ENCODE results near the gene APOBEC3G. TPM values are rescaled to one million over a fixed set of nuclear protein-coding genes. Genes with fewer than 3 reads are reported as not detected.
A peak's percentile ranks its signal among the peaks of the same experiment; 100 is the strongest.

The APOBEC3G gene
- total and polyA plus RNA-seq, 10 of the 15 experiments (the other 5 are each of a cell fraction or from before 2014, with no cell fraction given) = 103 to 232 (median 152) TPM

GRCh38 chr22:39117585-39118191, 40.6 kb downstream of the APOBEC3G start:
- BruUV-seq (replicated peaks) = no TSS peak
- H3K4me2 ChIP-seq (ENCODE audit: control insufficient read depth, insufficient read depth) = peak overlapping the region; percentile 91
- in situ Hi-C loops (cut with MboI) (loop anchor here (5.0 kb wide), 2 partner anchors 110 to 245 kb away; partner anchors contain the start of gene CBX6), intact Hi-C loops (cut with micrococcal nuclease; ENCODE audit: unreplicated experiment) (loop anchor here (2.0 to 5.0 kb wide), 4 partner anchors 51 to 245 kb away; partner anchors contain the start of genes APOBEC3C and CBX6)
- ChIA-PET RAD21 (ENCODE audit: unreplicated experiment) (interaction anchor here (0.6 to 2.7 kb wide), 10 partner anchors 17 to 177 kb away, joined by 3 to 16 read pairs (median 4); partner anchors contain the start of genes APOBEC3C and APOBEC3D), CTCF (interaction anchor here (0.9 to 2.7 kb wide), 17 partner anchors 19 to 349 kb away, joined by 3 to 26 read pairs (median 4); partner anchors contain the start of genes APOBEC3B, APOBEC3D and APOBEC3H), SMC1A (ENCODE audit: uncharacterized antibody, unreplicated experiment) (interaction anchor here (1.0 to 4.1 kb wide), 10 partner anchors 11 to 248 kb away, joined by 4 to 26 read pairs (median 5); no protein-coding TSS in a partner anchor), POLR2A (interaction anchor here (0.6 to 1.9 kb wide), 9 partner anchors 17 to 443 kb away, joined by 3 to 9 read pairs (median 5); no protein-coding TSS in a partner anchor)
- no peaks in the 10 kb centered on the region for H3K79me2 ChIP-seq (ENCODE audit: control insufficient read depth, insufficient read depth, low read length)
- ATAC-seq (peak; percentile 75), FAIRE-seq (peak; percentile 80), DNase-seq (ENCODE audit: low read depth, low spot score) (peak; percentile 81)
- H3K27me3 ChIP-seq (replicated peaks in 1 of 2; ENCODE audit: control insufficient read depth in 2 of 2, insufficient read depth in 2 of 2, low read length in 1 of 2) = no peaks in the 10 kb centered on the region
- no peaks in the 10 kb centered on the region for H3K36me3 ChIP-seq (ENCODE audit: control insufficient read depth in 2 of 2, insufficient read depth in 2 of 2, low read length in 1 of 2)
- peak overlapping the region; percentile 96 for H3K27ac ChIP-seq (ENCODE audit: control insufficient read depth, insufficient read depth)
- H3K9ac ChIP-seq (ENCODE audit: control insufficient read depth, insufficient read depth, low read length) = peak overlapping the region; percentile 72
- no peak overlapping the region for H3K4me3 ChIP-seq
- H4K20me1 ChIP-seq (ENCODE audit: control insufficient read depth, insufficient read depth) = no peaks in the 10 kb centered on the region
- H3K9me3 ChIP-seq (replicated peaks; ENCODE audit: control insufficient read depth, insufficient read depth, low read length) = no peaks in the 10 kb centered on the region
- H2AFZ ChIP-seq (ENCODE audit: control insufficient read depth, low read depth, low read length) = peak overlapping the region; percentile 80
- H3K4me1 ChIP-seq (ENCODE audit: control insufficient read depth, insufficient read depth, low read length) = peaks cover 49% of the 10 kb centered on the region
- 3% methylated on average over 14 of the region's 14 CpGs for WGBS (ENCODE audit: insufficient coverage, insufficient replicate concordance, low lambda C conversion rate, missing lambda C conversion rate)
- TF ChIP-seq RAD51 (IDR thresholded peaks at IDR 0.05) = peak; percentile 62
- TF ChIP-seq CHD2 (IDR thresholded peaks at IDR 0.05; ENCODE audit: borderline replicate concordance, low read depth, low read length) = peak; percentile 32; the same call in 1 of the 2 replicates
- no peak for TF ChIP-seq ZBTB4 (CRISPR knock-in tag; IDR thresholded peaks at IDR 0.05)
- TF ChIP-seq CTCF (IDR thresholded peaks at IDR 0.05 in 2 of 3, conservative IDR thresholded peaks at IDR 0.05 in 1 of 3; ENCODE audit: control insufficient read depth in 2 of 3, extremely low read depth in 1 of 3, insufficient read depth in 1 of 3, low read depth in 3 of 3, low read length in 3 of 3) = peak; percentile 56 to 75 (median 64)
- peak; percentile 86 for TF ChIP-seq RAD21 (IDR thresholded peaks at IDR 0.05; ENCODE audit: insufficient read depth, low read depth, low read length)
- 0 out of 2 replicates have a peak, but pooled peaks have one; percentile 34 for TF ChIP-seq CBX5 (IDR thresholded peaks at IDR 0.05; ENCODE audit: low read depth)
- TF ChIP-seq NR2C1 (IDR thresholded peaks at IDR 0.05) = peak; percentile 11; the same call in 1 of the 2 replicates
- TF ChIP-seq ZNF687 (IDR thresholded peaks at IDR 0.05) = peak; percentile 50; the same call in 1 of the 2 replicates
- peak; percentile 64; the same call in 1 of the 2 replicates for TF ChIP-seq MEF2A (IDR thresholded peaks at IDR 0.05; ENCODE audit: insufficient read depth, low read depth, low read length)
- TF ChIP-seq TCF3 (IDR thresholded peaks at IDR 0.05; ENCODE audit: borderline replicate concordance, insufficient read depth, low read depth, low read length) = no peak
- no peak for TF ChIP-seq MTA3 (IDR thresholded peaks at IDR 0.05; ENCODE audit: borderline replicate concordance, low read length)
